Effector memory CD4-positive, alpha-beta T cell (primary cell): ENCODE results near the gene CRMP1.
"Not testable (repeated sequence)": the region's sequence is repeated elsewhere in the genome, so short reads cannot be mapped to it uniquely, and the experiment has no call there.

ENCODE experiments used
- DNase-seq, 3 donors: peaks; one replicate each; pipeline ENCODE4 v3.0.0-alpha.2; 2020
- H3K27ac ChIP-seq: 2 replicates; pipeline ENCODE4 v1.7.0; 2013; ENCODE audit warnings: mild to moderate bottlenecking, low read length, moderate library complexity; ENCODE audit not compliant: insufficient read depth, poor library complexity, severe bottlenecking
- H3K27me3 ChIP-seq: replicated peaks from 2 replicates; pipeline ENCODE4 v1.7.0; 2013; ENCODE audit warnings: mild to moderate bottlenecking, low read length; ENCODE audit not compliant: insufficient read depth, control insufficient read depth, poor library complexity, severe bottlenecking
- H3K36me3 ChIP-seq: 2 replicates; pipeline ENCODE4 v1.7.0; 2013; ENCODE audit warnings: mild to moderate bottlenecking, low read length, moderate library complexity; ENCODE audit not compliant: control insufficient read depth, insufficient read depth
- H3K4me1 ChIP-seq: 2 replicates; pipeline ENCODE4 v1.7.0; 2013; ENCODE audit warnings: low read length, mild to moderate bottlenecking; ENCODE audit not compliant: control insufficient read depth, insufficient read depth, poor library complexity, severe bottlenecking
- H3K4me3 ChIP-seq: 2 replicates; pipeline ENCODE4 v1.7.0; 2013; ENCODE audit warnings: low read length, low read depth, mild to moderate bottlenecking; ENCODE audit not compliant: insufficient read depth, poor library complexity, severe bottlenecking
- H3K9me3 ChIP-seq: 2 replicates; pipeline ENCODE4 v1.7.0; 2013; ENCODE audit warnings: mild to moderate bottlenecking, low read length, moderate library complexity; ENCODE audit not compliant: control insufficient read depth

The CRMP1 gene

GRCh38 chr4:5843573-5844530 lies 49.0 kb downstream of the CRMP1 start:
- Histone ChIP-seq H3K4me3 (no peak overlapping the region), H3K4me1 (no peaks in the 10 kb centered on the region), H3K9me3 (no peaks in the 10 kb centered on the region), H3K36me3 (no peaks in the 10 kb centered on the region), H3K27me3 (no peaks in the 10 kb centered on the region), H3K27ac (no peak overlapping the region)
- no peak for DNase-seq

GRCh38 chr4:5842456-5842855 lies 50.4 kb downstream of the CRMP1 start:
- Histone ChIP-seq H3K4me1 (no peaks in the 10 kb centered on the region), H3K27ac (no peak overlapping the region), H3K27me3 (no peaks in the 10 kb centered on the region)

GRCh38 chr4:5839751-5840674 lies 52.9 kb downstream of the CRMP1 start:
- no peak overlapping the region for H3K4me3 ChIP-seq
- no peaks in the 10 kb centered on the region for H3K4me1 ChIP-seq
- no peaks in the 10 kb centered on the region for H3K27me3 ChIP-seq
- no peak overlapping the region for H3K27ac ChIP-seq
- no peaks in the 10 kb centered on the region for H3K36me3 ChIP-seq
- no peak for DNase-seq
- no peaks in the 10 kb centered on the region for H3K9me3 ChIP-seq

More at GRCh38 chr4:5842456-5842855, 50.4 kb downstream of the CRMP1 start:
- no peak overlapping the region for H3K4me3 ChIP-seq
- DNase-seq = no peak
- H3K9me3 ChIP-seq = no peaks in the 10 kb centered on the region
- no peaks in the 10 kb centered on the region for H3K36me3 ChIP-seq

GRCh38 chr4:5839332-5839731 lies 53.6 kb downstream of the CRMP1 start:
- H3K27me3 ChIP-seq = no peaks in the 10 kb centered on the region
- DNase-seq = no peak
- H3K4me1 ChIP-seq = no peaks in the 10 kb centered on the region
- H3K36me3 ChIP-seq = no peaks in the 10 kb centered on the region
- H3K27ac ChIP-seq = no peak overlapping the region
- H3K4me3 ChIP-seq = no peak overlapping the region
- no peaks in the 10 kb centered on the region for H3K9me3 ChIP-seq

- not testable (repeated sequence) for H3K4me3 ChIP-seq, H3K27ac ChIP-seq, H3K4me1 ChIP-seq, H3K36me3 ChIP-seq, H3K27me3 ChIP-seq, DNase-seq, H3K9me3 ChIP-seq
These were observed 55.4 kb downstream of the CRMP1 start for GRCh38 chr4:5837483-5837882.

GRCh38 chr4:5836943-5837342 lies 55.9 kb downstream of the CRMP1 start:
- no peak for DNase-seq
- no peaks in the 10 kb centered on the region for H3K9me3 ChIP-seq
- H3K27ac ChIP-seq = no peak overlapping the region
- H3K4me3 ChIP-seq = no peak overlapping the region
- H3K4me1 ChIP-seq = no peaks in the 10 kb centered on the region
- H3K36me3 ChIP-seq = no peaks in the 10 kb centered on the region
- H3K27me3 ChIP-seq = no peaks in the 10 kb centered on the region

GRCh38 chr4:5828005-5828391 lies 64.9 kb downstream of the CRMP1 start:
- H3K27ac ChIP-seq = no peak overlapping the region
- H3K36me3 ChIP-seq = no peaks in the 10 kb centered on the region
- H3K9me3 ChIP-seq = no peaks in the 10 kb centered on the region
- H3K27me3 ChIP-seq = no peaks in the 10 kb centered on the region
- no peaks in the 10 kb centered on the region for H3K4me1 ChIP-seq
- no peak for DNase-seq
- H3K4me3 ChIP-seq = no peak overlapping the region

- H3K4me3 ChIP-seq = no peak overlapping the region
- H3K27ac ChIP-seq = no peak overlapping the region
- no peaks in the 10 kb centered on the region for H3K4me1 ChIP-seq
- no peaks in the 10 kb centered on the region for H3K27me3 ChIP-seq
- DNase-seq = no peak
- no peaks in the 10 kb centered on the region for H3K36me3 ChIP-seq
- H3K9me3 ChIP-seq = no peaks in the 10 kb centered on the region
These were observed 65.5 kb downstream of the CRMP1 start for GRCh38 chr4:5827108-5828004.

GRCh38 chr4:5826437-5827107 lies 66.3 kb downstream of the CRMP1 start:
- no peaks in the 10 kb centered on the region for H3K4me1 ChIP-seq

More at GRCh38 chr4:5826437-5827107, 66.3 kb downstream of the CRMP1 start:
- no peak overlapping the region for H3K4me3 ChIP-seq
- no peaks in the 10 kb centered on the region for H3K36me3 ChIP-seq
- H3K27ac ChIP-seq = no peak overlapping the region
- no peaks in the 10 kb centered on the region for H3K27me3 ChIP-seq
- no peaks in the 10 kb centered on the region for H3K9me3 ChIP-seq
- DNase-seq = no peak
